KMS-11 (cell line): ENCODE results near the gene DIAPH3.

ENCODE experiments used
- H2AFZ ChIP-seq: fragments of 200-600 bp; sonication (generic); 2 replicates; pipeline ENCODE4 v1.6.1; 2016; ENCODE audit warnings: antibody characterized with exemption, mixed run types, low read depth
- H3K27ac ChIP-seq: fragments of 200-600 bp; sonication (generic); 2 replicates; pipeline ENCODE4 v1.6.1; 2016; ENCODE audit warnings: mild to moderate bottlenecking, mixed run types
- H3K27me3 ChIP-seq: fragments of 200-600 bp; sonication (generic); 2 replicates; pipeline ENCODE4 v1.6.1; 2017; ENCODE audit warnings: mild to moderate bottlenecking, low read depth, mixed run types, moderate library complexity; ENCODE audit not compliant: insufficient read depth
- H3K36me3 ChIP-seq: fragments of 200-600 bp; sonication (generic); 2 replicates; pipeline ENCODE4 v1.6.1; 2017; ENCODE audit warnings: mild to moderate bottlenecking, mixed run types; ENCODE audit not compliant: insufficient read depth
- H3K4me1 ChIP-seq: fragments of 200-600 bp; sonication (generic); 2 replicates; pipeline ENCODE4 v1.6.1; 2016; ENCODE audit warnings: mild to moderate bottlenecking, low read depth, mixed run types; ENCODE audit not compliant: poor library complexity, severe bottlenecking
- H3K4me2 ChIP-seq: fragments of 200-600 bp; sonication (generic); 2 replicates; pipeline ENCODE4 v1.7.0; 2016; ENCODE audit warnings: mild to moderate bottlenecking, mixed run types
- H3K4me3 ChIP-seq: fragments of 200-600 bp; sonication (generic); IDR thresholded peaks from 2 replicates; pipeline ENCODE4 v1.6.1; 2017; ENCODE audit warnings: low read depth, low read length, mixed read lengths; ENCODE audit not compliant: insufficient read depth
- H3K79me2 ChIP-seq: fragments of 200-600 bp; sonication (generic); 2 replicates; pipeline ENCODE4 v1.6.1; 2016; ENCODE audit warnings: low read depth, mixed run types; ENCODE audit not compliant: insufficient read depth
- H3K9ac ChIP-seq: fragments of 200-600 bp; sonication (generic); 2 replicates; pipeline ENCODE4 v1.6.1; 2016; ENCODE audit warnings: mild to moderate bottlenecking, mixed run types
- H4K20me1 ChIP-seq: fragments of 200-600 bp; sonication (generic); 2 replicates; pipeline ENCODE4 v1.6.1; 2016; ENCODE audit warnings: mild to moderate bottlenecking, mixed run types; ENCODE audit not compliant: insufficient read depth
- CTCF ChIP-seq: fragments of 200-600 bp; sonication (generic); conservative IDR thresholded peaks from 2 replicates; pipeline ENCODE4 v1.6.1; 2017; ENCODE audit warnings: low read depth, mild to moderate bottlenecking, antibody characterized with exemption, low read length, moderate library complexity, mixed read lengths

The DIAPH3 gene

GRCh38 chr13:59653916-59654315 is 509.8 kb downstream of the DIAPH3 start:
- Histone ChIP-seq H3K4me2 (no peak overlapping the region), H3K79me2 (no peaks in the 10 kb centered on the region), H3K4me3 (no peak overlapping the region), H3K27ac (no peak overlapping the region), H3K9ac (no peak overlapping the region), H3K36me3 (no peaks in the 10 kb centered on the region), H3K4me1 (no peaks in the 10 kb centered on the region), H2AFZ (no peak overlapping the region), H3K27me3 (no peaks in the 10 kb centered on the region), H4K20me1 (no peaks in the 10 kb centered on the region)
- TF ChIP-seq CTCF: no peak

- Histone ChIP-seq H3K36me3 (no peaks in the 10 kb centered on the region), H3K4me1 (no peaks in the 10 kb centered on the region), H3K27me3 (no peaks in the 10 kb centered on the region), H4K20me1 (no peaks in the 10 kb centered on the region), H2AFZ (no peak overlapping the region), H3K4me3 (no peak overlapping the region), H3K4me2 (no peak overlapping the region), H3K79me2 (no peaks in the 10 kb centered on the region), H3K27ac (no peak overlapping the region), H3K9ac (no peak overlapping the region)
- no peak for TF ChIP-seq CTCF
Observed at GRCh38 chr13:59651479-59651878, 512.2 kb downstream of the DIAPH3 start.

GRCh38 chr13:59643906-59644626 is 519.7 kb downstream of the DIAPH3 start:
- Histone ChIP-seq H3K4me3 (no peak overlapping the region), H3K27ac (no peak overlapping the region), H4K20me1 (no peaks in the 10 kb centered on the region), H3K36me3 (no peaks in the 10 kb centered on the region), H3K27me3 (no peaks in the 10 kb centered on the region), H3K9ac (no peak overlapping the region), H3K4me2 (no peak overlapping the region), H2AFZ (no peak overlapping the region), H3K4me1 (no peaks in the 10 kb centered on the region), H3K79me2 (no peaks in the 10 kb centered on the region)
- TF ChIP-seq CTCF: no peak

- no peak overlapping the region for H3K27ac ChIP-seq
- H3K9ac ChIP-seq: no peak overlapping the region
- no peak overlapping the region for H3K4me2 ChIP-seq
- TF ChIP-seq CTCF: no peak
- no peaks in the 10 kb centered on the region for H3K36me3 ChIP-seq
- H3K27me3 ChIP-seq: no peaks in the 10 kb centered on the region
- no peak overlapping the region for H2AFZ ChIP-seq
- no peak overlapping the region for H3K4me3 ChIP-seq
- no peaks in the 10 kb centered on the region for H3K79me2 ChIP-seq
- no peaks in the 10 kb centered on the region for H3K4me1 ChIP-seq
- no peaks in the 10 kb centered on the region for H4K20me1 ChIP-seq
Observed at GRCh38 chr13:59643364-59643841, 520.3 kb downstream of the DIAPH3 start.
